ENCODE measurements around the gene TNS2. TPM values are rescaled to one million over a fixed set of nuclear protein-coding genes. Genes with fewer than 3 reads are reported as not detected.
A peak's percentile ranks its signal among the peaks of the same experiment; 100 is the strongest.

The TNS2 gene
- total and polyA plus RNA-seq, 2 experiments from 2014 or later: 1.8 to 6.9 TPM

- Histone ChIP-seq H4K20me1 (replicated peaks; ENCODE audit: insufficient read depth) (peaks cover 16% of the 10 kb centered on the region), H3K27ac (ENCODE audit: low read depth) (no peak overlapping the region), H3F3A (replicated peaks; ENCODE audit: low read depth) (peaks cover 32% of the 10 kb centered on the region; the same call in 1 of the 2 replicates), H3K4me3 (no peak overlapping the region), H3K36me3 (ENCODE audit: insufficient read depth) (no peaks in the 10 kb centered on the region), H3K4me2 (peak overlapping the region; percentile 89), H3K4me1 (ENCODE audit: insufficient read depth) (peaks cover 52% of the 10 kb centered on the region), H3K9me2 (ENCODE audit: insufficient read depth) (no peaks in the 10 kb centered on the region), H2AFZ (no peak overlapping the region), H3K79me2 (replicated peaks; ENCODE audit: insufficient read depth) (peaks cover 16% of the 10 kb centered on the region; the same call in 1 of the 2 replicates), H3K27me3 (ENCODE audit: insufficient read depth) (peaks cover 3% of the 10 kb centered on the region; the same call in 1 of the 2 replicates)
- no peak for ATAC-seq
- DNase-seq (ENCODE audit: low spot score): no peak
- TF ChIP-seq ZNF462 (CRISPR knock-in tag; IDR thresholded peaks at IDR 0.05): no peak
- no peak for TF ChIP-seq STAT1 (IDR thresholded peaks at IDR 0.05; ENCODE audit: unreplicated experiment)
- TF ChIP-seq POLR2AphosphoS5 (IDR thresholded peaks at IDR 0.05; ENCODE audit: low read depth): no peak
- peaks cover 18% of the 10 kb centered on the region for H3K36me3 Mint-ChIP-seq (ENCODE audit: low read depth)
- peaks cover 47% of the 10 kb centered on the region for H3K4me1 Mint-ChIP-seq
- peak overlapping the region; percentile 45; the same call in 2 of the 3 replicates for H3K4me3 Mint-ChIP-seq
- peaks cover 26% of the 10 kb centered on the region for H3K27me3 Mint-ChIP-seq (ENCODE audit: insufficient read depth, low read depth, poor library complexity)
- H3K27ac Mint-ChIP-seq: no peak overlapping the region
- no peaks in the 10 kb centered on the region; the same call in 2 of the 3 replicates for H3K9me3 Mint-ChIP-seq
These were observed 2.1 kb downstream of the TNS2 start for GRCh38 chr12:53051881-53052412.

- peaks cover 25% of the 10 kb centered on the region for H3K27me3 Mint-ChIP-seq (ENCODE audit: insufficient read depth, low read depth, poor library complexity)
- Histone ChIP-seq H3K27ac (ENCODE audit: low read depth) (no peak overlapping the region), H2AFZ (no peak overlapping the region), H3K4me1 (ENCODE audit: insufficient read depth) (peaks cover 52% of the 10 kb centered on the region), H3K4me2 (peak overlapping the region; percentile 98; the same call in 1 of the 2 replicates), H3F3A (replicated peaks; ENCODE audit: low read depth) (peaks cover 32% of the 10 kb centered on the region; the same call in 1 of the 2 replicates), H3K27me3 (ENCODE audit: insufficient read depth) (peaks cover 9% of the 10 kb centered on the region; the same call in 1 of the 2 replicates), H3K9me2 (ENCODE audit: insufficient read depth) (no peaks in the 10 kb centered on the region), H3K4me3 (no peak overlapping the region), H3K36me3 (ENCODE audit: insufficient read depth) (no peaks in the 10 kb centered on the region), H3K79me2 (replicated peaks; ENCODE audit: insufficient read depth) (peaks cover 16% of the 10 kb centered on the region; the same call in 1 of the 2 replicates), H4K20me1 (replicated peaks; ENCODE audit: insufficient read depth) (peaks cover 16% of the 10 kb centered on the region)
- ATAC-seq (no peak), DNase-seq (ENCODE audit: low spot score) (no peak)
- H3K4me3 Mint-ChIP-seq: peak overlapping the region; percentile 45; the same call in 2 of the 3 replicates
- no peaks in the 10 kb centered on the region; the same call in 2 of the 3 replicates for H3K9me3 Mint-ChIP-seq
- H3K36me3 Mint-ChIP-seq (ENCODE audit: low read depth): peaks cover 18% of the 10 kb centered on the region
- no peak overlapping the region for H3K27ac Mint-ChIP-seq
- peaks cover 47% of the 10 kb centered on the region for H3K4me1 Mint-ChIP-seq
- TF ChIP-seq CTCF (conservative IDR thresholded peaks at IDR 0.05; ENCODE audit: low read depth in 2 of 2) (no peak), REST (IDR thresholded peaks at IDR 0.05; ENCODE audit: unreplicated experiment) (no peak), POLR2AphosphoS5 (IDR thresholded peaks at IDR 0.05; ENCODE audit: low read depth) (no peak), EZH2 (IDR thresholded peaks at IDR 0.05; ENCODE audit: low read depth, unreplicated experiment) (no peak)
These were observed 2.8 kb downstream of the TNS2 start for GRCh38 chr12:53052419-53053217.

All from GM23338 (cell line).